Measurements from ENCODE around the gene RBBP4. TPM values are rescaled to one million over a fixed set of nuclear protein-coding genes. Genes with fewer than 3 reads are reported as not detected.

The RBBP4 gene
- total and polyA plus RNA-seq, 7 experiments from 2014 or later = 130 to 280 (median 165) TPM

GRCh38 chr1:32713081-32713480, 62.1 kb downstream of the RBBP4 start:
- intact Hi-C loops (cut with micrococcal nuclease) = loop anchor here (5.0 to 10.0 kb wide), 2 partner anchors 39 to 372 kb away; partner anchors contain the start of gene AZIN2 (in 1 of the 2)
- peaks cover 0 to 2% (median 0%) of the 10 kb centered on the region in 11 donors for H3K9me3 Mint-ChIP-seq
- Histone ChIP-seq H3K9me3 (ENCODE audit: control insufficient read depth in 2 of 3, low read length in 3 of 3) (no peaks in the 10 kb centered on the region), H3K4me1 (ENCODE audit: control insufficient read depth in 2 of 2, insufficient read depth in 2 of 2, low read length in 2 of 2) (peaks cover 0 to 5% of the 10 kb centered on the region in 2 donors), H3K27ac (ENCODE audit: low read depth, low read length) (no peak overlapping the region), H3K36me3 (ENCODE audit: control insufficient read depth in 2 of 3, insufficient read depth in 3 of 3, low read length in 3 of 3) (no peaks in the 10 kb centered on the region), H3K4me3 (ENCODE audit: low read length) (no peak overlapping the region), H3K27me3 (ENCODE audit: control insufficient read depth in 2 of 2, insufficient read depth in 2 of 2, low read length in 2 of 2) (no peaks in the 10 kb centered on the region)
- H3K27ac Mint-ChIP-seq = no peak overlapping the region
- no peak for ATAC-seq
- no peaks in the 10 kb centered on the region for H3K36me3 Mint-ChIP-seq
- peak overlapping the region; percentile 24 to 65 (median 46) for H3K4me3 Mint-ChIP-seq
- DNase-seq = no peak
- ChIA-PET POLR2A (interaction anchor here (0.5 kb wide), 1 partner anchor 24 kb away, joined by 3 read pairs; no protein-coding TSS in a partner anchor), CTCF (interaction anchor here (0.6 to 3.6 kb wide), 10 partner anchors 9 to 419 kb away, joined by 3 to 71 read pairs (median 3); no protein-coding TSS in a partner anchor)
- H3K27me3 Mint-ChIP-seq = no peaks in the 10 kb centered on the region
- H3K4me1 Mint-ChIP-seq = peaks cover 0 to 15% (median 14%) of the 10 kb centered on the region in 7 donors

- Histone ChIP-seq H3K9me3 (ENCODE audit: control insufficient read depth in 2 of 3, low read length in 3 of 3) (no peaks in the 10 kb centered on the region), H3K27me3 (ENCODE audit: control insufficient read depth in 2 of 2, insufficient read depth in 2 of 2, low read length in 2 of 2) (no peaks in the 10 kb centered on the region), H3K4me1 (ENCODE audit: control insufficient read depth in 2 of 2, insufficient read depth in 2 of 2, low read length in 2 of 2) (peaks cover 0 to 5% of the 10 kb centered on the region in 2 donors), H3K27ac (ENCODE audit: low read depth, low read length) (no peak overlapping the region), H3K4me3 (ENCODE audit: low read length) (no peak overlapping the region), H3K36me3 (ENCODE audit: control insufficient read depth in 2 of 3, insufficient read depth in 3 of 3, low read length in 3 of 3) (no peaks in the 10 kb centered on the region)
- Mint-ChIP-seq H3K4me3 (peak overlapping the region in 1 of 10 donors; percentile 9), H3K36me3 (no peaks in the 10 kb centered on the region), H3K4me1 (peaks cover 0 to 15% (median 14%) of the 10 kb centered on the region in 7 donors), H3K9me3 (peaks cover 0 to 2% (median 0%) of the 10 kb centered on the region in 11 donors), H3K27ac (no peak overlapping the region), H3K27me3 (no peaks in the 10 kb centered on the region)
- ATAC-seq = no peak
- intact Hi-C loops (cut with micrococcal nuclease) = loop anchor here (5.0 to 10.0 kb wide), 2 partner anchors 38 to 371 kb away; partner anchors contain the start of gene AZIN2 (in 1 of the 2)
- ChIA-PET CTCF (interaction anchor here (0.7 to 3.6 kb wide), 2 partner anchors 59 to 1874 kb away, joined by 4 to 71 read pairs; no protein-coding TSS in a partner anchor), POLR2A (no interaction called here)
- no peak for DNase-seq
Observed at GRCh38 chr1:32714277-32714676, 63.3 kb downstream of the RBBP4 start.

DNA sequence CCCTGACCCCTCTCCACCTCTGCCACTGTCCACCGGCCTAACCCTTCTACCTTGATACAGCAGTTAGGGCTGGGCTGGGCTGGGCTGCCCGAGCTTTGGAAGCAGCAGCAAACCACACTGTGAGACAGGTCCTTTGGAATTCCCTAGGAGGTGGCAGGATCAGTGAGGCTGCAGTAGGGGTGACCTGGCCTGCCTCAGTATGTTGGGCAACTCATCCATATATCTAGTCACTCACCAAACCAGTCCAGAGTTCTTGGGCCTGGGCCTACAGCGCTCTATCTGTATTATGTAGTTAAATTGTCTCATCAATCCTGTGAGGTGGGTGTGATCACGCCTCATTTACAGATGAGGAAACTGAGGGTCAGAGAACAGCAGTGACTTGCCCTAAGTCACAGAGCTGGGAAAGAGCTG, 64.9 kb downstream of the RBBP4 start:
- no peaks in the 10 kb centered on the region for H3K9me3 ChIP-seq (ENCODE audit: control insufficient read depth in 2 of 3, low read length in 3 of 3)
- H3K9me3 Mint-ChIP-seq = peaks cover 0 to 2% (median 0%) of the 10 kb centered on the region in 11 donors
- DNase-seq (no peak), ATAC-seq (no peak)
- no peaks in the 10 kb centered on the region for H3K36me3 Mint-ChIP-seq
- peak overlapping the region in 1 of 10 donors; percentile 30 for H3K4me3 Mint-ChIP-seq
- H3K36me3 ChIP-seq (ENCODE audit: control insufficient read depth in 2 of 3, insufficient read depth in 3 of 3, low read length in 3 of 3) = no peaks in the 10 kb centered on the region
- peaks cover 0 to 15% (median 14%) of the 10 kb centered on the region in 7 donors for H3K4me1 Mint-ChIP-seq
- no peaks in the 10 kb centered on the region for H3K27me3 ChIP-seq (ENCODE audit: control insufficient read depth in 2 of 2, insufficient read depth in 2 of 2, low read length in 2 of 2)
- peaks cover 0 to 5% of the 10 kb centered on the region in 2 donors for H3K4me1 ChIP-seq (ENCODE audit: control insufficient read depth in 2 of 2, insufficient read depth in 2 of 2, low read length in 2 of 2)
- ChIA-PET CTCF (interaction anchor here (2.8 kb wide), 1 partner anchor 57 kb away, joined by 14 read pairs; no protein-coding TSS in a partner anchor), POLR2A (no interaction called here)
- no peak overlapping the region for H3K27ac ChIP-seq (ENCODE audit: low read depth, low read length)
- peaks cover 0 to 6% (median 0%) of the 10 kb centered on the region in 5 donors for H3K27me3 Mint-ChIP-seq
- intact Hi-C loops (cut with micrococcal nuclease) = loop anchor here in 1 of 2 donors (5.0 to 10.0 kb wide), 2 partner anchors 36 to 369 kb away; partner anchors contain the start of gene AZIN2
- peak overlapping the region in 3 of 9 donors; percentile 13 to 47 (median 41) for H3K27ac Mint-ChIP-seq
- no peak overlapping the region for H3K4me3 ChIP-seq (ENCODE audit: low read length)

DNA sequence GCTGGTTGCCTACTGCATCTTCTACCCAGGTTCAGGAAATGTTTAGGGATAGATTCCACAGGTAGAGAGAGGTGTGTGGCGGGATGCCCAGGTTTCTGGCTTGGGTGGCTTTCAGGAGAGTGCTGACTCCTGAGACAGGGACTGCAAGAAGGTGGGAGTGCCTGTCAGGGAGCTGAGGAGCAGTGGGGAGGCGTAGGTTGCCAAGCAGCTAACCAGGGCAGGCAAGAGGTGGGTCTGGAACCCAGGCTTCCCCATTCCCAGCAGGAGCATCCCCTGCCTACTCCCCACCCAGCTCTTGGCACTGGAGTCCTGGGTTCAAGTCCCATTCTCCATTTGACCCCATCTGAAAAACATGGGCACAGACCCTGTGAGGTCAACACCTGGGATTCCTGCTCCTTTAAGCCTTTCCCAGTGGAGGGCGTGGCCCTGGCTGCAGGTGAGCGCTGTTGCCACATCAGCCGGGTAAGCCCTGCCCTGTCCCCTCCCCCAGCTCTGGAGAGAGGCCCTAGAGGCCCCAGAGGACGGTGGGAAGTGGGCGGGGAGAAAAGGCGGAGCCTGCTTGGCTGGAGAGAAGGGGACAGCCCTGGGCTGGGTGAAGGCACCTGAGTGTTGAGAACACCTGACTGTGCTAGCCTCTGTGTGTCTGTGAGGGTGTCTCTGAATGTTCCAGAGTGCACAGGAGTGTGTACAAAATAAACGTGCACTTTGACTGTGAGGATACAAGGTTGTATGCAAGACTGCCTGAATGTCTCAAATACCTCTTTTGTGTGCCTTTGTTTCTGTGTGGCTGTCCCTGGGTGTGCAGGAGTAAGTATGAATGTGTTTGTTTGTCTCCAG, 65.5 kb downstream of the RBBP4 start:
- peak overlapping the region in 3 of 9 donors; percentile 13 to 47 (median 41) for H3K27ac Mint-ChIP-seq
- peak; percentile 25 for ATAC-seq
- peak in 6 of 9 donors; percentile 18 to 67 (median 28) for DNase-seq
- no peaks in the 10 kb centered on the region for H3K36me3 Mint-ChIP-seq
- H3K36me3 ChIP-seq (ENCODE audit: control insufficient read depth in 2 of 3, insufficient read depth in 3 of 3, low read length in 3 of 3) = no peaks in the 10 kb centered on the region
- H3K4me1 ChIP-seq (ENCODE audit: control insufficient read depth in 2 of 2, insufficient read depth in 2 of 2, low read length in 2 of 2) = peaks cover 0 to 5% of the 10 kb centered on the region in 2 donors
- peaks cover 0 to 6% (median 0%) of the 10 kb centered on the region in 5 donors for H3K27me3 Mint-ChIP-seq
- H3K9me3 ChIP-seq (ENCODE audit: control insufficient read depth in 2 of 3, low read length in 3 of 3) = no peaks in the 10 kb centered on the region
- H3K27me3 ChIP-seq (ENCODE audit: control insufficient read depth in 2 of 2, insufficient read depth in 2 of 2, low read length in 2 of 2) = no peaks in the 10 kb centered on the region
- no peak overlapping the region for H3K27ac ChIP-seq (ENCODE audit: low read depth, low read length)
- peak overlapping the region in 1 of 10 donors; percentile 30 for H3K4me3 Mint-ChIP-seq
- ChIA-PET POLR2A (no interaction called here), CTCF (interaction anchor here (2.8 kb wide), 1 partner anchor 56 kb away, joined by 14 read pairs; no protein-coding TSS in a partner anchor)
- intact Hi-C loops (cut with micrococcal nuclease) = loop anchor here in 1 of 2 donors (5.0 to 10.0 kb wide), 2 partner anchors 36 to 368 kb away; partner anchors contain the start of gene AZIN2
- H3K4me3 ChIP-seq (ENCODE audit: low read length) = no peak overlapping the region
- peaks cover 0 to 2% (median 0%) of the 10 kb centered on the region in 11 donors for H3K9me3 Mint-ChIP-seq
- peaks cover 0 to 15% (median 14%) of the 10 kb centered on the region in 7 donors for H3K4me1 Mint-ChIP-seq

- DNase-seq (no peak), ATAC-seq (no peak)
- Mint-ChIP-seq H3K27ac (no peak overlapping the region), H3K4me1 (peaks cover 0 to 15% (median 9%) of the 10 kb centered on the region in 7 donors), H3K4me3 (no peak overlapping the region), H3K27me3 (peaks cover 0 to 14% (median 6%) of the 10 kb centered on the region in 5 donors), H3K36me3 (no peaks in the 10 kb centered on the region), H3K9me3 (peaks cover 0 to 2% (median 0%) of the 10 kb centered on the region in 11 donors)
- ChIA-PET POLR2A (interaction anchor here (0.7 kb wide), 1 partner anchor 60 kb away, joined by 3 read pairs; no protein-coding TSS in a partner anchor), CTCF (interaction anchor here (2.8 kb wide), 1 partner anchor 55 kb away, joined by 14 read pairs; no protein-coding TSS in a partner anchor)
- Histone ChIP-seq H3K9me3 (ENCODE audit: control insufficient read depth in 2 of 3, low read length in 3 of 3) (no peaks in the 10 kb centered on the region), H3K36me3 (ENCODE audit: control insufficient read depth in 2 of 3, insufficient read depth in 3 of 3, low read length in 3 of 3) (no peaks in the 10 kb centered on the region), H3K4me1 (ENCODE audit: control insufficient read depth in 2 of 2, insufficient read depth in 2 of 2, low read length in 2 of 2) (peaks cover 0 to 5% of the 10 kb centered on the region in 2 donors), H3K4me3 (ENCODE audit: low read length) (no peak overlapping the region), H3K27ac (ENCODE audit: low read depth, low read length) (no peak overlapping the region), H3K27me3 (ENCODE audit: control insufficient read depth in 2 of 2, insufficient read depth in 2 of 2, low read length in 2 of 2) (no peaks in the 10 kb centered on the region)
- intact Hi-C loops (cut with micrococcal nuclease) = loop anchor here in 1 of 2 donors (5.0 to 10.0 kb wide), 2 partner anchors 35 to 367 kb away; partner anchors contain the start of gene AZIN2
Observed at GRCh38 chr1:32717503-32717902, 66.5 kb downstream of the RBBP4 start.

GRCh38 chr1:32718036-32718435, 67.0 kb downstream of the RBBP4 start:
- H3K27me3 ChIP-seq (ENCODE audit: control insufficient read depth in 2 of 2, insufficient read depth in 2 of 2, low read length in 2 of 2) = no peaks in the 10 kb centered on the region
- DNase-seq (no peak), ATAC-seq (no peak)
- H3K27me3 Mint-ChIP-seq = peaks cover 0 to 15% (median 7%) of the 10 kb centered on the region in 5 donors
- no peaks in the 10 kb centered on the region for H3K9me3 Mint-ChIP-seq
- H3K4me1 Mint-ChIP-seq = peaks cover 0 to 15% (median 9%) of the 10 kb centered on the region in 7 donors
- no peak overlapping the region for H3K27ac Mint-ChIP-seq
- H3K36me3 ChIP-seq (ENCODE audit: control insufficient read depth in 2 of 3, insufficient read depth in 3 of 3, low read length in 3 of 3) = no peaks in the 10 kb centered on the region
- H3K4me1 ChIP-seq (ENCODE audit: control insufficient read depth in 2 of 2, insufficient read depth in 2 of 2, low read length in 2 of 2) = peaks cover 0 to 5% of the 10 kb centered on the region in 2 donors
- intact Hi-C loops (cut with micrococcal nuclease) = loop anchor here in 1 of 2 donors (5.0 to 10.0 kb wide), 2 partner anchors 34 to 367 kb away; partner anchors contain the start of gene AZIN2
- ChIA-PET CTCF (no interaction called here), POLR2A (interaction anchor here (0.7 kb wide), 1 partner anchor 60 kb away, joined by 3 read pairs; no protein-coding TSS in a partner anchor)
- no peak overlapping the region for H3K4me3 Mint-ChIP-seq
- no peaks in the 10 kb centered on the region for H3K36me3 Mint-ChIP-seq
- H3K4me3 ChIP-seq (ENCODE audit: low read length) = no peak overlapping the region
- no peaks in the 10 kb centered on the region for H3K9me3 ChIP-seq (ENCODE audit: control insufficient read depth in 2 of 3, low read length in 3 of 3)
- H3K27ac ChIP-seq (ENCODE audit: low read depth, low read length) = no peak overlapping the region

Measured in naive thymus-derived CD4-positive, alpha-beta T cell (primary cell).